NCI-H2107 (cell line): ENCODE results near the gene SPAG6.
"Not testable (repeated sequence)": the region's sequence is repeated elsewhere in the genome, so short reads cannot be mapped to it uniquely, and the experiment has no call there.

Experiments used
- DNase-seq: peaks from one replicate; lab custom pipeline; 2025; lab: John Stamatoyannopoulos, UW

SPAG6 gene

DNA sequence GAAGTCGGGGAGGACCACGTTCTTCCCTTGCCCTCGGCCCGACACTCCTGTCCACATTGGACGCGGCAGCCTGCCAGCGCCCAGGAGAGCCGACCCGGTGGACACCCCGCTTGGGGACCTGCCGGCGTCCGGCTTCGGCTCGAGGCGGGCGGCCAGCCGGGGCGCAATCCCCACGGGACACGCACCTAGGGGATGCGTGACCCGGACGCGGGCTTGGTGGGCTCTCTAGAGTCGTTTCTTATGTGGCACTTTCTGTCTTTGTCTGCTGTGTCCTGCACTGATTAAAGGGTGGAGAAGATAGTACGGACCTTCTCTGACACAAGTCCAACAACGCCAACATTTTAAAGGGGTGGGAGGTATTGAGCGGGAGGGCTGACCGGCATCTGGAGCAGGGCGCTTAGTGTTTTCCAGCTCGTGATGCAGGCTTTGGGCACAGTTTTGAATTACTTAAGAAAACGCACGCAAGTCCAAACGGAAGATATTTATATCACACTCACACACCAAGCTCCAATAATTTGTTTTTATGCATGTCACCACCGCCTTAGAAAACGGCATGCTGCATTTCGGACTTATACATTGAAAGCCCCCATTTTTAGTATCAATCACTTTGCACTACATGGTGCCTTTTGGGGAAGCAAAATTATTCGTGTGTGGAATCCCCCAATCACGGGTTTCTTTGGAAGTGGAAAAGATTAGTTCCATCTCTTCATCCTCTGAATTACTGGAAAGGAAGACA lies 3.9 kb upstream of the SPAG6 start:
- DNase-seq, result no peak

- DNase-seq, result no peak
Measured at GRCh38 chr10:22341926-22342196, 3.4 kb upstream of the SPAG6 start.

DNA sequence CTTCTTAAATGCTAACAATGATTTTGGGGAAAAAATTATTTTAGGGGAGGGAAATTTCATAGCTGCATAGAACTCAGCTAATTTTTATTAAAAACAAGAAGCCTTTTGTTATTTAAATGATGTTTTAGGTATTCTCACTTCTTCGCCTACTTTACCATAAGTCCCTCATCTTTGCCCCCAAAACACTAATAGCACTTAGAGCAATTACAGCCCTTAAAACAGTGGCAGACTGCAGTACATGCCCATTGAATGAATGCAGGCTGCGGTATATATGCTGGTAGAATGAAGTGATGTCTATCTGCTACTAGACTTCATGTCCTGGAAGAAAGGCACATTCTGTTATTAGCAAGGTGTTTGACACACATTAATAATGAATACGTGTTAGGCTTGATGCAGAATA lies 2.9 kb upstream of the SPAG6 start:
- no peak for DNase-seq

DNA sequence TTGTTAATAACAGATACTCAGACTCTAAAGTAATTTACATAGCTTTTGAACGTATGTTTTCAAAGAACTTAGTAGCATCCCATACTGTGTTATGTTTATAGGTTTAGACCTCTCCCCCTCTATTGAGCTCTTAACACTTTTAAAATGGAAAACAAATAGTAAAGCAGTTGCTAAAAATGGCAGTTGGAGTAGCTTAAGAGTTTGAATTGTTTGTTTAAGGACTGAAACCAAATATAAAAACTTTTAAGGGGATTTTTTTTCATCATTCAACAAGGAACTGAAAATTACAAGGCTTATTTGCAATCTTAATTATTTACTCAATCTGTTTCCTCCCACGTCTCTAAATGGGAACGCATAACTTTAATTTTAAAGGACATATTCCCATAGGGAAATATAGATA lies 1.6 kb upstream of the SPAG6 start:
- no peak for DNase-seq

DNA sequence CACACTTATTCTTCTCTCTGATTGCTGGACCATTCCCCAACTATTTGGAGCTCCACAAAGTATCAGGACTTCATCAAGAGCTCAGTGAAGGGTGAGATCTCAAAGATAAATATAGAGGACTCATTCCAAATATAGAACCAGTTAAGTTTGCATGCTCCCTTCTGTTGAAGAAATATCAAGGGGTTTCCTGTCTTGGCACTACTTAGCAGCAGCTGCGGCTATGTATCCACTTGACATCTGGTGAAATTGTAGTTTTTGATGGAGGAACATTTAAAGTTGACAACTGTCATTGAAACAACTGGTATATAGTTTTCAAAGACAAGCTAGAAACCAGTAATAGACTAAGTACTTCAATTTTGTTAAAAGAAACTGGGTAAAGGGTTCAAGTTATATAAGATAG lies 1.0 kb upstream of the SPAG6 start:
- no peak for DNase-seq

GRCh38 chr10:22344781-22345300 lies 455 bp upstream of the SPAG6 start:
- DNase-seq, result no peak

DNA sequence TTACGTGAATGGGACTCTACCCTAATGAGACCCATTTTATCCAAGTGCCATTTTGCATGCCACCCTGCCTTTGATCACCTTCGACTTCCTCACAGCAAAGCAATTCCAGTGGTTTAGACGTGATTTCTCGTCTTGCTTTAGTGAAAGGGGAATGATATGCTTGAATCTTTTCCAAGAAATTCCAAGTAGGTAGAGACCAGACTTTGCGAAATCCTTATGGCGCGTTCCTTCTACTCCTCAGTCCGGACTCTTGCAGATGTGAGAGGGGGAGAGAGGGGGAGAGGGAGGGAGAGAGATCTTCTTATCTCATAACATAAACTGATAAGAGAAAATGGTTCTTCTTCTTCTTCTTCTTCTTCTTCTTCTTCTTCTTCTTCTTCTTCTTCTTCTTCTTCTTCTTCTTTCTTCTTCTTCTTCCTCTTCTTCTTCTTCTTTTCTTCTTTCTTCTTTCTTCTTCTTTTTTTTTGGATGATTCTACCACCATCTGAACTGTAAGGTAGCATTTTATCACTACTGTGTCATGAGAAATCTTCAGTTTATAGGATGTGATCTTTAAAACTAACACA lies 883 bp downstream of the SPAG6 start:
- DNase-seq, result no peak

- DNase-seq, result no peak
Measured at GRCh38 chr10:22349755-22350154, 4.5 kb downstream of the SPAG6 start.

GRCh38 chr10:22351131-22351703 lies 5.9 kb downstream of the SPAG6 start:
- DNase-seq, result no peak

- no peak for DNase-seq
Measured at GRCh38 chr10:22356324-22356873, 11.1 kb downstream of the SPAG6 start.

DNA sequence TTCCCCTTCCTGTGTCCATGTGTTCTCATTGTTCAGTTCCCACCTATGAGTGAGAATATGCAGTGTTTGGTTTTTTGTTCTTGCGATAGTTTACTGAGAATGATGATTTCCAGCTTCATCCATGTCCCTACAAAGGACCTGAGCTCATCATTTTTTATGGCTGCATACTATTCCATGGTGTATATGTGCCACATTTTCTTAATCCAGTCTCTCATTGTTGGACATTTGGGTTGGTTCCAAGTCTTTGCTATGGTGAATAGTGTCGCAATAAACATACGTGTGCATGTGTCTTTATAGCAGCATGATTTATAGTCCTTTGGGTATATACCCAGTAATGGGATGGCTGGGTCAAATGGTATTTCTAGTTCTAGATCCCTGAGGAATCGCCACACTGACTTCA lies 12.5 kb downstream of the SPAG6 start:
- not testable (repeated sequence) for DNase-seq

DNA sequence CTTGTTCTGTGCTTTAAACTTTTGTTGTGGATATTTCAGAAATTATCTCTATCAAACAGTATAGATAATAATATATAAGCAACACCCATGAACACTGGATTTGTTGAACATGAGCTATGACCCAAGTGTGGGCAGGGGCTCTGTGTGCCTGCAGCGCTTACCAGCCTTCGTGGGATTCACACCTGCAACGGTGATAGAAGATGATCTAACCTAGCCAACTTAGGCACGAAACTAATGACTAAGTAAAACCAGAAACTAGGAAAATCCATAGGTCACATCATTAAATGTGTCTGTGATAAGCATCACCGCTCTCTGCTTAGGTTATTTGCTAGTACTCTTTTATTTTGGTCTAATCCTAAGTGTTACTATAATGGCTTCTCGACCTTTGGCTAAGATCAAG lies 18.0 kb downstream of the SPAG6 start:
- DNase-seq, result no peak

- DNase-seq, result no peak
Measured at GRCh38 chr10:22364407-22365140, 19.3 kb downstream of the SPAG6 start.

DNA sequence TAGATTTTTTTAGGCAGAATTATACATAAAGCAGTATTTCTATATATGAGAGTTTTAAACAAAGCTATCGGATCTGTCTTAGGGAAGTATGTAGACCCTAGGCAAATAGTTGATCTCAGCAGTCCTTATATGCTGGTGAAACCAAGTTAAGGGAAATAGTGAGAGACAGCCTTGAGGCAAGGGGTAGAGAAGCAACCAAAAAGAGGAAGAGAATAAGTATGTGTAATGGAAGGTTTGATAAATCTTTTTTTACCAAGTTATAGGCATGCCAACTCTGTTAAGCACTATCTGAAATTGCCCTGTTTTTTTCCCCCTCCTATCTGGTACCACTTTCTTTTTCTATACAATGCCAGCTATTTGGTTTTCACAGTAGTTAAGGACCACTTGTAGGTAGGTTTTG lies 19.9 kb downstream of the SPAG6 start:
- no peak for DNase-seq

- no peak for DNase-seq
Measured at GRCh38 chr10:22365644-22366434, 20.5 kb downstream of the SPAG6 start.

DNA sequence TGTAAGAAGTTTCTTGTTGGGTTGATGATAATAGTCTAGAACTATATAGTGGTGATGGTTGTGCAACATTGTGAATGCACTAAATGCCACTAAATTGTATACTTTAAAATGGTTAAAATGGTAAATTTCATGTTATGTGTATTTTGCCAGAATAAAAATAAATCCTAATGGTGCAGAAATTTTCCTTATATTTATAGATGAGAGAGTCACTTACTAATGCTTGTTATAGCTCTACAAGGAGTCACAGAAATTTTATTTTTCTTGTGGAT lies 21.1 kb downstream of the SPAG6 start:
- DNase-seq, result no peak

- no peak for DNase-seq
Measured at GRCh38 chr10:22366771-22367170, 21.5 kb downstream of the SPAG6 start.

- no peak for DNase-seq
Measured at GRCh38 chr10:22367471-22367870, 22.2 kb downstream of the SPAG6 start.

- DNase-seq, result no peak
Measured at GRCh38 chr10:22368402-22368801, 23.1 kb downstream of the SPAG6 start.

- no peak for DNase-seq
Measured at GRCh38 chr10:22368981-22369380, 23.7 kb downstream of the SPAG6 start.

DNA sequence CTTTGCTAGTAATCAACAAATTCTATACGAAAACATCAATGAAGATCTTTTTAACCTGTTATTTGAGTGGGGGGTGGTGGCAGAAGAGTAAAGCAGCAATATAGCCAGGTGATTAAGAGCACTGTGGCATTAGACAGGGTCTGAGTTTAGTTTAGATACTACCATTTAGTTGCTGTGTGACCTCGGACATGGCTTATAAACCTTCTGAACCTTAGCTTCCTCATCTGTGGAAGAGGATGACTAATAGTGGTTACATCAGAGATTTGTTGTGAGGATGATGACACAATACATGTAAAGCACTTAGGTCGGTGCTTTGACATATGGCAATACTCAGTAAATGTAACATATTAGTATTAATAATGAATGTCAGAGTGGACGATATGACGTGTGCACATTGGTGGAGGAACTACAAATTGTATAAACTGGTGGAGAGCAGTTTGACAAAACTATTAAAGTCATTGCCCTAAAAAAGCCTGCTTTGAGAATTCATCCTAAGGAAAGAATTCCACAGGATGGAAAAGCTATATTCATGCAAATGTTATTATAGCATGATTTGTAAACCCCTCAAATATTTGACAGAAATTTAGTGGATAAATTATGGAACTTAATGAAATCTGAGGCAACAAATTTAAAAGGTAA lies 24.3 kb downstream of the SPAG6 start:
- no peak for DNase-seq

DNA sequence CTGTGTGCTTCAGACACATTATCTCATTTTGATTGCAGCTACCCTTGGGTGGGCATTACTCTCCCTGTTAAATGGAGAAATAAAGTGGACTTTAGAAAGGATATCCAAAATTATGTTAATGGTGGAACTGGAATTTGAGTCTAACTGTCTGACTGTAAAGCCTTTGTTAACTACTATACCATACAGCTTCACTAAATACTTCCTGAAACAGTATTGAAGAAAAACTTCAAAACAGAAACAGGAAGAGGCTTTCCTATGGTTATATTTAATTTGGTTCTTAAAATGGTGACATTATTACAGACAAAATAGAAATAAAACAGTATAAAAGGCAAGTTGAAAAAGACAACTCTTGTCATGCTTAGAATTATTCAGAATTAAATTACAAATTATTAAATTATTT lies 25.0 kb downstream of the SPAG6 start:
- DNase-seq, result no peak
